ENCODE data around the gene ESPNL.

ESPNL gene

GRCh38 chr2:238142382-238143205 lies 42.5 kb downstream of the ESPNL start:
- DNase-seq: no peak

GRCh38 chr2:238143239-238143951 lies 43.3 kb downstream of the ESPNL start:
- no peak for DNase-seq

DNA sequence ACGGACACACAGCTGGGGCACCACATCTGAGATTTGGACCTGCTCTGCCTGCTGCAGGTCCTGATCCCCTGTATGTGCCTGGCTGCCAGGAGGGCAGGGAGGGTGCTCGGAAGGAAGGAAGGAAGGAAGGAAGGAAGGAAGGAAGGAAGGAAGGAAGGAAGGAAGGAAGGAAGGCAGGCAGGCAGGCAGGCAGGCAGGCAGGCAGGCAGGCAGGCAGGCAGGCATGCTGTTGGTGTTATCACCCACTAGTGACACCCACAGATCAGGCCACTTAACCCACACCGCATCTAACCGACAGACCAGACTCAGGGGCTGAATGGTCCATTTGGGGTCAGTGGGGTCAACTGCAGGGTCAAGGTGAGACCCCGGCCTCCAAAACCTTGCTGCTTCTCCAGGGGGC lies 44.1 kb downstream of the ESPNL start:
- DNase-seq: no peak

GRCh38 chr2:238145046-238145445 lies 44.9 kb downstream of the ESPNL start:
- DNase-seq: no peak

- DNase-seq: no peak
Measured at GRCh38 chr2:238145851-238146250, 45.7 kb downstream of the ESPNL start.

- no peak for DNase-seq
Measured at GRCh38 chr2:238146884-238147544, 46.9 kb downstream of the ESPNL start.

- no peak for DNase-seq
Measured at GRCh38 chr2:238148981-238149380, 48.8 kb downstream of the ESPNL start.

DNA sequence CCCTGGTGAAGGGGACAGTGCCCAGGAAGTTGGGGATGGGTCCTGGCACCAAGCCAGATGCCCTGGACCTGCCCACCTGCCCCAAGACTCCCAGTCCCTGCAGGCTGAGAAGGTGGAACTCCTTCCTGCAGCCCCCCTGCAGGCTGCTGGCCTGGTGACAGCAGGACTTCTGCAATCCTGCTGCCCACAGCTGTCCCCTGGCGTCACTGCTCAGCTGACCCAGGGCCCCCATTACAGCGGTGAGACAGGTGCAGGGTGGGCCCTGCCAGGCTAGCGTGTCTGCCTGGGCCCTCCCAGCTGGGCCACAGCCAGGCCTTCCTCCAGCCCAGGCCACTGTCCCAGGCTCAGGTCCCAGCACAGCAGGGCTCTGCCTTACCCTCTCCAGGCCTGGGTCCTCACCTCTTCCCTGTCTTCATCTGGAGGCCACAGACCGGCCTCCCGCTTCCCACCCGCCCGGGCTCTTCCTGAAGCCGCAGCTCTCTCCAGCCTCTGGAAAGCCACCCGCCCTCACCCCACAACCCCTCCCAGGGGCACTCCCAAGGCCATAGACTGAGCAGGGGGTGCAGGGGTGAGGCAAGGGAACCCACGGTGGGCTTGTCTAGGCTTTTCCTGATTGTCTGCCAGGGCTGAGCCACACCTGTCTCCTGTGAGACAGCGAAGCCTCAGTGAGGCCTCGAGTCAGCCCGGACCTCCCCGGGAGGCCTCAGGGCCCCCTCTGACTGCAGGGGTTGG lies 49.9 kb downstream of the ESPNL start:
- DNase-seq: no peak

DNA sequence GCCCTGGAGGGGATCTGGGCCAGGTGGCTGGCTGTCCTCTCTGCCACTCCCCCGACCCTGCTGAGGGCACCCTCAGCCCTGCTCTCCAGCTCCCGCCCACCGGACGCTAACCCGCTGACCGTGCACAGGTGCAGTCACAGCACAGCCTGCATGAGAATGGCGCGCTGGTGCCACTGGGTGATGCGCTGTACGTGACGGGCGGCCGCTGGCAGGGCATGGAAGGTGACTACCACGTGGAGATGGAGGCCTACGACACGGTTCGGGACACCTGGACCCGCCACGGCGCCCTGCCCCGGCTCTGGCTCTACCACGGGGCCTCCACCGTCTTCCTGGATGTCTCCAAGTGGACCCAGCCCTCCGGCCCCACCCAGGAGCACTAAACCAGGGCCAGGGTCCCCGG lies 50.5 kb downstream of the ESPNL start:
- DNase-seq: no peak

DNA sequence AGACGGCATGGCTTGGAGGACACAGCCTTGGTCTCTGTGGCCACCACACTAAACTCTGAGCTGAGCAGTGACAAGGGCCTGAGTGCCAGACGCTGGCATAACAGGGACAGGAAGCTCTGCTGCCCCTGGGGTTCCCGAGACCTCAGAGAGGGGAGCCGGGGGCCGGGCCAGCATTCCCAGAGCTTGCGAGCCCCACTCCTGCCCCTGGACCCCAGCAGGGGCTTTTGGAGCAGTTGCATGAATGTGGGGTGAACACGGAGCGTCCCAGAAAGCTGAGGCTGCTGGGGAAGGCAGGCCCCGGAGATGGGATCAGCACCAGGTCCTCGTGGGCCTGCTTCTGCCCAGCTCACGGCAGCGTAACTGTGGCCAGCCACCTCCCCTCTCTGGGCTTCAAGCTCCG lies 51.1 kb downstream of the ESPNL start:
- no peak for DNase-seq

DNA sequence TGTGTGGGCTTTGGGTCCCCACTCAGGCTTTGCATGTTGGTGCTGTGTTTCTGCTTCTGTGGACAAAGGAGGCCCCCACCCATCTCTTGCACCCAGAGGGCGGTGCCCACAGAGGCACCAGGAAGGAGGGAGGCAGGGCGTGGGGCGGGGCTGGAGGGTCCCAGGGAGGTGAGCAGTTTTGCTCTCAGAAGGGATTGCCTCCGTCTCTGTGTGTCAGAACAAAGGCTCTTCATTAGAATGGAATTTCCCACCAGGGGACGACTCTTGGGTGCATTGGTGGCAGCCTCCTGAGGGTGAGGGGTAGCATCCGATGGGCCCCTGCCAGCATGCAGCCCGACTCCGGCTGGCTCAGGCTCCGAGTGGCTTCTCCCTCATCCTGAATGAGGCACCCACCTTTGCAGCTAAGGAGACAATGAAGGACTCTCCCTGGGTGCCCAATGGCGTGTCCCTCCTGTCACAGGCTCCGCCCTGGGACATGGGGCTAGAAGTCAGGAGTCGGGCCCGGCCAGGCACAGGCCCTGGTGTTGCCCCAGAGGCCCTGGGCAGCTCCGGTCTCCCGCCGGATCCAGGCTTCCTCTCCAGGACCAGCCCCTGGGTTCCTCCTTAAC lies 51.6 kb downstream of the ESPNL start:
- DNase-seq: no peak

DNA sequence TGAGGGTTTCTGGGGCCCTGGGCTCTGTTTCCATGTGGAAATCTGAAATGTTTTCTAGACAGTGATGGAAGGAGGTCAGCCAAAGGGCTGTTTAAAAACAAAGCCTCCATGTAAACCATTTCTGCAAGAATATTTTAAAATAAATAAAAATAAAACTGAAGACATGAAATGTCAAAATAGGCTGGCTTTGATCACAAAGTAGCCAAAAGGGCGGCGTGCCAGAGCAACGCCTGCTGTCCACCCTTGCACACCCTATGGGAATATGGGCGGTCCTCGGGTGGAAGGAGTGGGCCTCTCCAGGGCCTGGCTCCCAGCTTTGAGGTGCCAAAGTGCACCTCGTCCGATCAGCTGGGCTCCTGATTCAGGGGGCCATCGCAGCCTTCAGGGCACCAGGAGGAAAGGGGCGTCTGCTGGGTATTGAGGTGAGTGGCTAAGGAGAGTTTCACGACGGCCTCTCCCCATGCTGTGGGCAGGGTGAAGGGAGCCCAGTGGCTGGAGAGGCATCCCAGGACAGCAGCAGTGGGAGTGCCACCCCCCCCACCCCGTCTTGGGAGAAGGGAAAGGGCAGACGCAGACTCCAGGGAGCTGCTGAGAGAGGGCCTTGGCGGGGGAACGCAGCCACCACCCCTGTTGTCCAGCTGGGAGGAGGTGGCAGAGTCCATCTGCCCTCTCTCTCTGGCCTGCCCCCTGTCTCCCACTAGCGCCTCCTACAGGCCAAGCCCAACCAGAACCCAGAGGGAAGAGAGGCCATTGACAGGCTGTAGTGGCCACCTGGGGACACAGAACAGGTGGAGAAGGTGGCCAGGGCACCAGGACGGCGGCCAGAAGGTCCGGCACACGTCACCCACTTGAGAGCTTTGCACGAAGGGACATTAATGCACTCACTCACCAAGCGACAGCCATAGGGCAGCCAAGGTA lies 52.9 kb downstream of the ESPNL start:
- no peak for DNase-seq

DNA sequence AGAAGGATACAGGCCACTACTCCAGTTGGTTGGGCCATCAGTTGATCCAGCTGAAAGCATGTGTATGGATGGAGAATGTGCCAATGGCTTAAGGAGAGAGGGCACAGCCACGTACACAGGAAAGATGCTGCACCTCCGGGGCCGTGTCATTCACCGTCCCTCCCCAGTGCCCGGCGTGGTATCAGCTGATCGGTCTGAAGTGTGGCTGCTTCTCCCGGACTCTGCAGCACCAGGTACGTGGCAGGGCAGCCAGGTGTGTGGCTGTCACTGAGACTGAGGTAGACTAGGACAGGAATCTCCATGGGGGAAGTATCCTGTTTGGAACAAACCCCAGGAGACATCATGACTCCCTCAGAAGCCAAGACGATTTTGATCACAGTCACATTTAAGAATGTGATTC lies 54.4 kb downstream of the ESPNL start:
- DNase-seq: no peak

GRCh38 chr2:238155051-238155760 lies 55.1 kb downstream of the ESPNL start:
- DNase-seq: no peak

GRCh38 chr2:238155761-238156694 lies 55.9 kb downstream of the ESPNL start:
- DNase-seq: no peak

- no peak for DNase-seq
Measured at GRCh38 chr2:238157506-238158017, 57.4 kb downstream of the ESPNL start.

DNA sequence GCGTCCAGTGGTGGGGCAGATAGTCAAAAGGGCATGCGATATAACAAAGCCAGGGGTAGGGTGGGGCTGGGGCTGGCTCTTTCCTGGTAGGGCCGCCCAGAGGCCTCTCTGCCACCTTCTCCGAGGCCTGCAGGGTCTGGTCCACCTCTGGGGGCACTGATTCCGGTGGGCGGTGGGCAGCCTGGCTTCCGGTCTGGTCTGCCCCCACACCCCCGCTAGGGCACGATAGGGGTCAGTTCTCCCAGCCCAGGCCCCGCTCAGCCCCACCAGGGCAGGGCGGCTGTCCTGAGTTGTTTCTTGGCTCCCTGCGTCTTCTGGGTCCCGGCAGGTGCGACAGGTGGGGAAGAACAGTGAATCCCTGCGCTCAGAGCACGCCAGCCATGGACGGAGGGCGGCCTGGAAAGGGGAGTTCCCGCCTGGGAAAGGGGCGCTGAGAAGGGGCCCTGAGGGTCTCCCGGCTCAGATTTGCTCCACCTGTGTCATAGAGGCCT lies 57.9 kb downstream of the ESPNL start:
- no peak for DNase-seq

GRCh38 chr2:238158509-238159070 lies 58.5 kb downstream of the ESPNL start, which contains the start of gene ERFE:
Gene ERFE, plus strand, starts transcription at chr2:238158970. Its CDS starts 38 bp downstream, at chr2:238159008.
- DNase-seq: peak; percentile 17

DNA sequence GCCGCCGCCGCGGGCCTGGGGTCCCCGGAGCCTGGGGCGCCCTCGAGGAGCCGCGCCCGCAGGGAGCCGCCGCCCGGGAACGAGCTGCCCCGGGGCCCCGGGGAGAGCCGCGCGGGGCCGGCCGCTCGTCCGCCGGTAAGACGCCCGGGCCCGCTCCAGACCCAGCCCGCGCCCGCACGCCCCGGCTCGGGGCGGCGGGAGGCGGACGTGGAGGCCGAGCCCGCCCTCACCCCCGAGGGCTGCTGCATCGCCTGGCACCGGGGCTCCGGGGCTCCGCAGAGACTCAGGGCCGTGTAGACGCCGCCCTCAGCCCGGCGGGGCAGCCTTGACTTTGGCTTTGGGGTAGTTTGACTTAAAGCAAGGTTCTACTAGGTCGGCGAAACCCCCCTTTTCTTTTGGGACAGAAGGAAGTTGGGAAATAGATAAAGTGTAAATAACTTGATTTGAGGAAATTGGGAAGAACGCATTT lies 59.0 kb downstream of the ESPNL start:
- no peak for DNase-seq
